GM19240 (cell line): ENCODE data around the gene RAD51AP2.
"Not testable (repeated sequence)": the region's sequence is repeated elsewhere in the genome, so short reads cannot be mapped to it uniquely, and the experiment has no call there.

Source experiments
- DNase-seq: peaks from one replicate; pipeline ENCODE4 v3.0.0; 2011; ENCODE audit warnings: low spot score; ENCODE audit not compliant: insufficient read length

Gene RAD51AP2

DNA sequence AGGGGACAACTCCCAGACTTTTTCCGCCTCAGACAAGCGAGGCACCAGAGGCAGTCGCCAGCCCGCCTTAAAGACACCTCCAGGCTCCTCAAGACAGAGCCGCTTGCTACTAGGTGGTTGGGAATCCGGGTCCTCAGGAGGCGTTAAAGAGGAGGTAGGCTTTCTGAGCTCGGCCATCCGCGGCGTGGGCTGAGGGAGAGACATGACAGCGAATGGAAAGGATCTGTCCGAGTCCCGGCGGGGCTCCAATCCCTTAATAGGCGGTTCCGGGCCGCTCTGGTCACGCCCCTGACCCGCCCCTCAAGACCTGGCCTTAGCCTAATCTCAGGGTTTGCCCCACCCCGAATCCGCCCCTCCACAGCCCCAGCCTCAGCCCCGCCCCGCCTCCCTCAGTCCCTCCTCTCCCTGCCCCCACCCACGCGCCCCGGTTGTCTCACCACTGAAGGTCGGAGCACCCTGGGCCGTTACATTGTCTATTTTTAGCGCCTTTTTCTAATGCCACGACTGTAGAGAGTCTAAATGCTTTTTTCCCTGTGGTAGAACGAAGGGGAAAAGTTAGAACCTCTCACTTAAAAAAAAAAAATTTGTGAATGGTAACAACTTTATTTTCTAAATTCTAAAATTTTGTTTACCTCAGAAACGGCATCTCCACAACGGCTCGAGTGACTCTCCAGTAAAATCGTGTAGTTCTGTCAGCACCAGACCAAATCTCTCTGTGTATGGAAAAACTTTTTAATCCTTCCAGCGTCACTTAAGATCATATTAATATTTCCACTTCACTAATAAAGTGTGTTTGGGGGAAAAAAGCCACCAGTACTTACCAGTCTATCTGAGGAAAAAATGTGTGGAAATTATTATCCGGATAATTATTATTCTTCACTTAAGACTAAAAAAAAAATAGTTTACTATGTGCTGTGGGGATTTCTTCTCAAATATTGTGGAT is at the start of gene RAD51AP2:
Gene RAD51AP2, minus strand, starts transcription at position 229 of the 943 bp plus-strand sequence. Its CDS starts 25 bp downstream, at position 204.
- DNase-seq = peak; percentile 26

DNA sequence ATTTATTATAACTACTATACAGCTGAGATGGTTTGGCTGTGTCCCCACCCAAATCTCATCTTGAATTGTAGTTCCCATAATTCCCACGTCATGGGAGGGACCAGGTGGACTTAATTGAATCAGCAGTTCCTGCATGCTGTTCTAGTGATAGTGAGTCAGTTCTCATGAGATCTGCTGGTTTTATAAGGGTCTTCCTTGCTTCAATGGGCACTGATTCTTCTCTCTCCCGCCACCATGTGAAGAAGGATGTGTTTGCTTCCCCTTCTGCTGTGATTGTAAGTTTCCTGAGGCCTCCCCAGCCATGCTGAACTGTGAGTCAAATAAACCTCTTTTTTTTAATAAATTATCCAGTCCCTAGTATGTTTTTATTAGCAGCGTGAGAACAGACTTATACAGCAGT is 47.5 kb upstream of the RAD51AP2 start:
- DNase-seq = not testable (repeated sequence)

DNA sequence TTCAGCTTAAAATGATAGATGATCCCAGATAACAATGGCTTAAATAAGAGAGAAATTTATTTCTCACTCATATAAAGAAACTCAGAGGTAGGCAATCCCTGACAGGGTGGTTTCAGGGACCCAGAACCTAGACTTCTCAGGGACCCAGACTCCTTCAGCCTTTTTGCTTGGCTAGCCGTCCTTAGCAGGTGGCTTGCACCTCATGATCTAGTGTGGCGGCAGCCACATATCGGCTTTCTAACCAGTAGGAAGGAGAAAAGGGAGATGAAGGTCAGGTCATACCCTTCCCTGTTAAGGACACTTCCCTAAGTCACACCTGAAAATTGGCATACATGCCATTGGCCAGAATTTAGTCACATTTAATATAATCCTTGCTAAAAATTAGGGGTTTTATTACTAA is 40.6 kb upstream of the RAD51AP2 start:
- no peak for DNase-seq

DNA sequence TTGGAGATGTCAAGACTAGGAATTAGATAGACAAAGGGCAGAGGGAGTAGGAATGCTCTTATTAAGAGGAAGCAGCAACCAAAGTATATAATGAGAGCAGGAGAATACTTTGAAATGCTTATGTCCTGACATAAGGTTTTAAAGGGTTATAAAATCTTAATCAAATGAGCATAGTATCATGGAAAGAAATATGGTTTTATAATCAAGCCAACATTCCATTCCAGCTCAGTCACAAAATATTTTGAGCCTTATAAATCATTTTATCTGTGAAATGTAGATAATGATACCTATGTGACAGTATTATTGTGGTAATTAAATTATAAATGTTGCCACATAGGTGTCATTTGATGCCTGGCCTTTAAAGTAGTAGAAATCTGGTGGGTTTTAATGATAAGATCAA is 39.8 kb upstream of the RAD51AP2 start:
- DNase-seq = no peak

DNA sequence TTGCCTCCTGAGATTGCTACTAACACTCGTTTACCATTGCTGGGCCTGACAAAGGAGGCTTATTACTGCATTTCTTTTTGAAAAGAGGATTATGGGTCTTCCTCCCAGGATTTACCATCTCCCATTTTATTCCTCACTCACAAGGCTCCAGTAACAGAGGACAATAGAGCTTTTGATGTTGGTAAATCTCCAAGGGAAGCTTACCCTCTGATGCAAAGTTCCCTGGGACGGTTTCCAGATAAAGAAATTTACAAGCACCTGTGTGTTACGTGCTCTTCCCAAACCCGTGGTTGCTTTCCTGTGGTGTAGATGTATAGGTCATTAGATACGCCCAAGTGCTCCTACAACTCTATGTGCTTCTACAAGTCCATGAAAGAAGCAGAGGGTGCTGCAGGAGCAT is 39.4 kb upstream of the RAD51AP2 start:
- DNase-seq = no peak

DNA sequence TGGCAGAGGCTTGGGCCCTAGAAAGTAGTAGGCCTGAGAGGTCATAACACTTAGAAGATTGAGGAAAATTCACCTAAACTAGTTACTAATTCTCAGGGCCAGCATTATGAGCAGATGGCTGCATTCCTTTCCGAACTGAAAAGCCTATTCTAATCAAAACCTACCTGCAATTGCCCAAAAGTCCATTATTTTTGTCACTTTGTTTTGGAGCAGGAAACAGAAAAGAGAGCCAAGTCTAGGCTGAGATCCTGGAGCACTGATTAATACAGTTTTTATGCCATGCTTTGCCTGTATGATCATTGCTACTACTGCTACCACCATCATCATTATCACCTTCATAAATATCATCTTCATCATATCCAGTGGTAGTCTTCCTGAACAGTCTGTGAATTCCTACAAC is 36.9 kb upstream of the RAD51AP2 start:
- DNase-seq = no peak

DNA sequence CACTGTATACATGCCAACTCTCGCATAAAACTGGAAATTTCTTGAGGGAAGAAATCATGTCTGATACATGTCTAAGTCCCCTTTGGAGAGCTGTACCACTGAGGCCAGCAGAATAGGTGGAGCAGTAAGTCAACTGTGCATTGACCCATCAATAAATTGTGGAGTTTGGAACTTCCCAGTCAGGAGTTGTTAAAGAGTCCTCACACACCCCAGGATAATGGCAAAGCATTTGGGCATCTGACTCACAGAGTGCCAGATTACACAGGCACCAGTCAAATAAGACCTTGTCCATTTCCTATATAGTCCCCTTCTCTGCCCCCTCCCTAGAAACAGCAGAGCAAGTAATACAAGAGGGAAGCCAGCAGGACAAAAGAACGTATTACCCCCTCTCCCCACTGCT is 32.7 kb upstream of the RAD51AP2 start:
- no peak for DNase-seq

DNA sequence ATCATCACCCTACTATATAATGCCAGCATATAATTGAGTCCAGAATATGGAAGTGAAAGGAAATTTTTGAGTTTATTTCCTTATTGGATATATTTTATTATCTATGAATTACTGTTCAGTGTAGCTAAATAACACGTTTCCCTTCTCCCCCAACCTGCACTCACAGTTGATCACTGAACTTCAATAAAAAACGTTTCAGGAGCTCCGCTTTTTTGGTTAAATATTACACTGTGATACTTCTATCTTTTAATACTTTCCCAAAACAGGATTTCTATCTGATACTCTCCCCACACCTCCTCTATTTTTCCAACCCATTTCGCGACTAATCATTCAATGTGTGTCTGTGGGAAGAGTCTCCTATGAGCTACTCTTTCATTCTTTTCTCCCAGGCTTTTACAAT is 29.5 kb upstream of the RAD51AP2 start:
- no peak for DNase-seq

DNA sequence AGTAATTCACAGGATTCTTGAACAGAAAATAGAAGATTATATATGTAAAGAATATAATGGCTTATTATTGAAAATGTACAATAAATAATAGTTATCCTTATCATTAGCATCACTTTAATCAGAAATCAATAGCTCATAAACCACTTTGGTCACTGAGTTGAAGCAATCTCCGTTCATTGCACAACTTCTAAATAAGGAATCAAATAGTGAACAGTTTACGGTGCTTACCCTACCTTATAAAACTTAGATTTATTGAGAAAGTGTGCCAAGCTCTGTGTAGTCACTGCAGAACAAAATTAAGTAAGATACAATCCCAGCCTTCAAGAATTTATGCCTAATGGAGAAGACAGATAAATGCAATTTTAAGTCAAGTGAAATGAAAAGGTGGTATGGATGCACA is 29.0 kb upstream of the RAD51AP2 start:
- DNase-seq = no peak

DNA sequence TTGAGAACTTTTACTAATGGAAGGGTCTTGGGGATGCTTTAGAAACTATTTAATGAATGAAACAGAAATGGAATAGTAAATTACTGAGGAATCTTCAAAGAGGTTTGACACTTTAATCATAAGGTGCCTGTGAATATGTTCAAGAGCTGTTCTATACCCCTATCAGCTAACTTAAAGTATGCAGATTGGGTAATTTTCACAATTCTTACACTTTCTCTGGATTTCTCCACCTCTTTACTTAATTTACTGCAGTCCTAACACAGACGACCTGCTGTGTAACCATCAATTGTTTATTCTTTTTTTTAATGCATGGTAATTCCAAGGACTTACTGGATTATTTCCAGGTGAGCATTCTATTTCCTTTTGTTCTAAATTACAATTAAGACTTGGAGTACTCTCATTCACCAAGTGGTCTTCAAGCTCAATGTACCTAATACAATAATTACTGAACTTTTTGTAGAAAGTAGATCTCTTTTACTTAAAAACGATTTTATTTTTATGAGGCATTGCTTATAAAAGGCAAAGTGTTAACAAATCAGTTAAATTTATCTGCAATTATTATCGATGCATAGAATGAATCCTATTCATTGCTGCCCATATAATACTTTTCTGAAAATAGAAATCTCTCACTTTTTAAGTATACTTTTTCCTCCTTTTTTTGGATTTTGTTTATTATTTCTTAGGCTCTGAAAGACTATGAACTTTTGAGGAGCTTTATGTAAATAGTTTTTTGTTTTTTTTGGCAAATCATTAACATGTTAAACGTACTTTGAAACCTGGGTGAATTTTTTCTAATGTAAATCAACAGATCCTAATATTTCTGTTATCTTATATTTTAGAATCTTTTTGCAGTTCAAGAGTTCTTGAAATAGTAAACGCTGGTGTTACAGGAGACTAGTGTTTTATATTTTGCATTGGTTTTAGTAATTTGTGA is 27.7 kb upstream of the RAD51AP2 start:
- no peak for DNase-seq

DNA sequence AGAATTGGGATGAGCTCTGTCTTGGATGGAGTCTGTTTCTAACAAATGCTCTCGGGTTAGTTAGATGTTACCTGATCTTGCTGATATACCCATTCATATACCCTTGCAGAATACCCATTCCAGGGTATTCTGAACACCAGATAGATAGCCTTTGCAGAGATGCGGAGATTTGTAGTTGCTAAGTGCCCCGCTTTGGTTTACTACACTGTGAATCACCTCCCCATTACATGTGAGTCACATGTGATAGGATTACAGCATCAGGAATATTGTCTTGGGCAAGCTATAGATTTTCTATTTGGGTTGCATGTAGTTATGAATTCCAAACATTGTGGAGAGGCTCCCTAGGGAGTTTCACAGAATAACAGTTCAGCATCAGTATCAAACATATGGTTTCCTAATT is 26.0 kb upstream of the RAD51AP2 start:
- DNase-seq = no peak

DNA sequence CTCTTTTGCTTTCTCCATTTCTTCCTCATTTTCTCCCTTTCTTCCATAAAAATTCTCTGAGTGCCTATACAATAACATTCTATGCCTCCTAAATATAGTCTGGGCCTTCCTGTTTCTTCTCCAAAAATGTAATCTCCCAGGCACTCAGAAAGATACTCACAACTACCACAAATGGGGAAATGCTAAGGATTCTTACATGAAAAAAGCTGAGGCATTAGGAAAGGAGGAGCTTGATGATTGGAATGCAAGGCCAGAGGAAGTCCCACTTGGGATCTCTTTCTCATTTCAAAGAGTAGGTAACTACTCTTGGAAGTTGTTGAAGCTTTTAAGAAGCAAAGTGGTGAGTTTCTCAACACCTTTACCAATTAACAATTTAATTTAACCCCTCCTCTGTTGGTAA is 25.6 kb upstream of the RAD51AP2 start:
- DNase-seq = no peak

DNA sequence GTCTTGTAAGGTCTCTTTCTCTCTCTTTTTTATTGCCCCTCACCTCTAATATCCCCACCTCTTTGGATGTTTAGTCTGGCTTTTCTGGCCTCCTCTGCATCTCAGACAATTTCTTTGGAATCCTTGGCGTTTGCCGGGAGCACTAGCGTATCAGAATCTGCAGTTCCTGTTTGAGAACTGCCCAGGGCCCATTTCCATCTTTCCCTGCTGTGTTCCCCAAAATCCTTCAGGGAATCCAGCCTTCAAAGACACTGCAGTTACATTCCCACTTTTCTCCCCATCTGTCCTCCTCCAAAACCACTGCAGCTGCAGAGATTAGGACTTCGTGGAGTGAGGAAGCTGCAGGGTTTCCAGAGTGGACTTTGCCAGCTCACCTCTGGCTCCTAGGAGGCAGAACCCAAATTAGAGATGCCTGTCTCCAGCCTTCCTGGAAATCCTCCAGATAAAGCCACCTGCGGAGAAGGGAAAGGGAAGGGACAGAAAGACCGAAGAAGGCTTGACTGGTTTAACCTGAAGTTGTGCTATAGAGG is 25.0 kb upstream of the RAD51AP2 start:
- no peak for DNase-seq

DNA sequence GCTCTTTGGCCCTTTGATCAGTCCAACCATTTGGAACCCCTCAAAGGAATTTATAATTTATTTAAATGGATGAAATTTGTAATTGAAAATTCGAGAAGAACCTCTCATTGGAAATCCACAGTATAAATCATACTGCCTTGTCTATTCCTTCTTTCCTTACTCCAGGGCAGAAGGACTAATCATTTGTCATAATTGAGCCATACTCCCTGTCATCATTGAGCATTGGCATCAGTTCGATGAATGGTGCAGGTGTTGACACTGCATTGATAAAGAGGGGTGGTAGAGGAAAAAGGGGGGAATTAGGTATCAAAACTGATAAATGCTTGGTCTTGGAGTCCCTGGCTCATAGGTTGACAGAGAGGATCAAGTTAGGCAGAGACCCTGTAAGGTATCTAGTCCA is 24.2 kb upstream of the RAD51AP2 start:
- no peak for DNase-seq

DNA sequence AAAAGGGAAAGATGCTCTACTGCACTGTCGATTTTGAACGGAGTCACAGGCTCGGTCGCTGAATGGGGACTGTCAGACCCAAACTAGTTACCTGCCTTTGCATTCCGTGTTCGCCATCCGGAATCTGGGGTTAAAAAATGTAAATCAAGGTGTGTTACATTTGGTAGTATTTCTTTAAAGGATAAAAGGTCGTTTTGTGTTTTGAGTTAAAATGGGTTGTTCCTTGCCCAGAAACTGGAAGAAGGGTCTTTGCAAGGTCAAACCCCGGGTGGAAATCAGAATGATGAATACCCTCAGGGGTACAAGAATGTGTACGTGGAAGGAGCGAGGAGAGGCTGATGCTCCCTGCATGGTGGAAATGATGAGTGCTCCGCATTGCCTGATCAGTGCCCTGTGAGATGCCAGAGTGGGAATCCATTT is 23.3 kb upstream of the RAD51AP2 start:
- DNase-seq = no peak

DNA sequence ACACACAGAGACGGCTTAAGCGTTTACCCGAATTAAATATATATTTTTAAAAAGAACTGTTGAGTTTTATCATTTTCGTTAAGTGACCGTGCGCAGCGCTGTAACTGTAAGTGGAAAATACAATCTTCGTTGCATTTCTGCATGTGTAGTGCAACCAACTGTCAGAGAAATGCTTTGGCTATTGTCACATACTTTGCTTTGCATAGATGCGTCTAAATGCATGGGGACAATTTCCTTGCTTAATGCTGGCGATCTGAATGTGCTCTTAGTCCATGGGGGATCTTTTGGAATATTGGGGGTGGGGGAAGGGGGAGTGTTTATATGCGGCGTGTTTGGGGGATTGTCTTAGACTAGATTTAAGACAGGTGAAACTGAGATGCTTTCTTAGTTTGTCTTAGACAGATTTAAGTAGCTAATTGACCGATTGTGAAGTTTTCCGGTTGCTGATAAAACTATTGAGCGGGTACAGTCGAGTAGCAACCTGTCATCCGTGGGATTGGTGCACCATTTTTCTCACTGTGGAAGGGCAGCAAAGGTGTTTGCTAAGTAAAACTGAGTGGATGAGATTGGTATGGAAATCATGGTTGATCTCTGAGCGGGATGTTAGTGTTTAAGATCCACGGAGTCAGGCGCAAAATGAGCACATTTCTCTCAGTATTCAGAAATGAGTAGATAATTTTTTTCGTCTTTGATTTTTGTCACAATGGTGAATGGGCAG is 22.7 kb upstream of the RAD51AP2 start:
- DNase-seq = no peak

DNA sequence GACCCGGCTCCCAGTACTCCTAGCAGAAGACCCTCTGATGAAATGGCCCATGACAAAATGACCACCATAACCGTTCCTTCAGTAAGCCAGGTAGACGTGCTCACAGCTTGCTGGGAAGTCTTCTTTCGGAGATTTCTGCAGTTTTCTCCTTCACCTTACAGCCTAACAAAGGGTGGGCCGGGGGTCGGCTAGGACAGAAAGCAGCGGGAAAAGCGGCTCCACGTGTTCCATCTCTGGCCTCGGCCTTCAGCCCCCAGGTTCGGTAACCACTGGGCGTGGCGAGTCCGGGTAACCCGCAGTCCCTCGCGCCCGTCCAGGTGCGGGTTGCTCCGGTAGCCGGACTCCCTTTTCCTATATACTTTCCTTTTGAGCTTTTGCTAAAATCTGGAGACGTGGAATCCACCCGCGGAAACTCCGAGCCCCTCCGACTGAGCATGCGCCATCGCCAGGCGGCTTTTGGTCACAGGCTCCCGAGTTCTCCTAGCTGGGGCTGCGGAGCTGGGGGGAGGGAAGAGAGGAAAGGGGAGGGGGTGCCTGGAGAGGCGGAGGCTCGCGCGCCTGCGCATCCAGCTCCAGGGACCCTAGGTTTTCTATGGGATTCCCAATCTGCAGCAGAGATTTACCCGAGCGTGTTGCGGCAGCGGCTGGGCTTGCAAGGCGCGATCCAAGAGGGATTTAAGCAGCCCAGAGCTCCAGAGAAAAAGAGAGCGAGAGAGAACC is 22.0 kb upstream of the RAD51AP2 start, which contains the start of gene VSNL1:
Gene VSNL1, plus strand, starts transcription at position 604 of the 720 bp plus-strand sequence. CDS start 51,379 bp downstream, outside the sequence.
- no peak for DNase-seq

DNA sequence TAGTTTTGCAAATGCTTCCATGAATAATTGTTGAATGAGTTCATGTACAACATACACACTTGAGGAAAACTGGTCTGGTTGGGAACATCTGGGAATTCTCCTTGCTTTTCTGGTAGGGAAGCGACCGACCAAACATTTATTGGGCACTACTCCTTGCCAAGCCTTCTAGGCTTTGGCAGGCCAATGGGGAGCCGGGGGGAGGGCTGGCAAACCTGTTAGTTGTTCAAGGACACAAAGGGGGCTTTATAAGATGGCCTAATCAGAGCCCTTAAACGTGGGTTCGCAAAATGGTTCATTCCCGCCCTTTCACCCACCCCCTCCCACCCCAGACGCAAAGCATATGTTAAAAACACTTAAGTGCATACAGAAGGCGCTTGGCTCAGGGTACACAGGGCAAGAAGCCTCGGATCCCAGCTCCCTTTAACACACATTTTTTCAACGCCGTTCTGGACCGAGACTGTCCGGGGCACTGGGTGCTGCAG is 21.4 kb upstream of the RAD51AP2 start:
- DNase-seq = no peak

DNA sequence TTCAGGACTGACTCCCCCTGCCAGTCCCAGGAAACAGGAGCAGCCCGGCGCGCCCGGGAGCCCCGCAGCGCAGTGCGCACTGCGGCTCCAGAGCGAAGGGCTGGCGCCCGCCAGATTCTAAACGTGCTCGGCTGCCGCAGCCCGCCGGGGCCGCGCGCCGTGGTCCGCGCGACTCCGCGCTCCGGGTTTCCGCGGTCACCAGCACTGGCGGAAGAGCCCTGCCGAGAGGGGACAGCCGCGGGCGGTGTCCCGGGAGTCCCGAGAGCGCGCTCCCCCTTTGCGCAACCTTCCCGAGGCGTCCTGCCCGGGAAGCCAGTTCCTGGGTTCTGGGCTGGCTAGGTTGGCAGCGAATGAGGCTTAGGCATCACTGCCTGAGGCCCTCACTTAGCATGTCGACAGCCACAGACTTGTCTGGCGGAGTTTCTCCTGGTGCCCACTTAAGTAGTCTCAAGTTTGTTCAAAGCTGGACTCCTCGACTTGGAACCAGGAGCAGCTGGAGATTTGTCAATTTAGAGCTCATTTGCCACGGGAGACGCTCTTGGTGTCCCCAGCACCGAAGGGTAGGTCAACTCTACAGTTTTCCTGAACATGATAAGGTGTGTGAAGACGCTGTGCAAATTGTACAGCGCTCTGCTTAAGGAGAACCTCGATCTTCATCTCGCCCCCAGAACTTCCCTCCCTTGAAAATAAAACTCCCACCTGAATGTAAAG is 20.8 kb upstream of the RAD51AP2 start:
- no peak for DNase-seq
